ENCODE results near the gene OR1J1. TPM values are rescaled to one million over a fixed set of nuclear protein-coding genes. Genes with fewer than 3 reads are reported as not detected.

Gene OR1J1, protein sequence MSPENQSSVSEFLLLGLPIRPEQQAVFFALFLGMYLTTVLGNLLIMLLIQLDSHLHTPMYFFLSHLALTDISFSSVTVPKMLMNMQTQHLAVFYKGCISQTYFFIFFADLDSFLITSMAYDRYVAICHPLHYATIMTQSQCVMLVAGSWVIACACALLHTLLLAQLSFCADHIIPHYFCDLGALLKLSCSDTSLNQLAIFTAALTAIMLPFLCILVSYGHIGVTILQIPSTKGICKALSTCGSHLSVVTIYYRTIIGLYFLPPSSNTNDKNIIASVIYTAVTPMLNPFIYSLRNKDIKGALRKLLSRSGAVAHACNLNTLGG
- total RNA-seq (not detected in 2 replicates), polyA plus RNA-seq (not detected in 2 replicates), polyA minus RNA-seq (ENCODE audit: low replicate concordance) (not detected in 2 replicates)
- polyA plus RNA-seq (2012), result not detected in 2 replicates

- no peaks in the 10 kb centered on the region for H3K27me3 ChIP-seq (ENCODE audit: control insufficient read depth, insufficient read depth, low read length)
- H3K4me2 ChIP-seq (ENCODE audit: extremely low read depth, insufficient read depth, low read length), result no peak within 1 kb of the TSS
- H3K4me3 ChIP-seq (replicated peaks in 1 of 4; ENCODE audit: control extremely low read depth in 1 of 4, insufficient read depth in 1 of 4, low read depth in 3 of 4, low read length in 4 of 4), result no peak within 1 kb of the TSS
- no peaks in the 10 kb centered on the region for H4K20me1 ChIP-seq (ENCODE audit: control insufficient read depth, extremely low read depth, insufficient read depth, low read length)
- no peaks in the 10 kb centered on the region for H3K4me1 ChIP-seq (ENCODE audit: control insufficient read depth, extremely low read depth, insufficient read depth, low read length)
- no peak for DNase-seq (ENCODE audit: low read depth in 2 of 2)
- H3K79me2 ChIP-seq (ENCODE audit: control insufficient read depth, insufficient read depth, low read length), result no peaks in the 10 kb centered on the region
- no peak within 1 kb of the TSS for H3K27ac ChIP-seq (ENCODE audit: insufficient read depth, low read length)
- TF ChIP-seq, protein P1, sequence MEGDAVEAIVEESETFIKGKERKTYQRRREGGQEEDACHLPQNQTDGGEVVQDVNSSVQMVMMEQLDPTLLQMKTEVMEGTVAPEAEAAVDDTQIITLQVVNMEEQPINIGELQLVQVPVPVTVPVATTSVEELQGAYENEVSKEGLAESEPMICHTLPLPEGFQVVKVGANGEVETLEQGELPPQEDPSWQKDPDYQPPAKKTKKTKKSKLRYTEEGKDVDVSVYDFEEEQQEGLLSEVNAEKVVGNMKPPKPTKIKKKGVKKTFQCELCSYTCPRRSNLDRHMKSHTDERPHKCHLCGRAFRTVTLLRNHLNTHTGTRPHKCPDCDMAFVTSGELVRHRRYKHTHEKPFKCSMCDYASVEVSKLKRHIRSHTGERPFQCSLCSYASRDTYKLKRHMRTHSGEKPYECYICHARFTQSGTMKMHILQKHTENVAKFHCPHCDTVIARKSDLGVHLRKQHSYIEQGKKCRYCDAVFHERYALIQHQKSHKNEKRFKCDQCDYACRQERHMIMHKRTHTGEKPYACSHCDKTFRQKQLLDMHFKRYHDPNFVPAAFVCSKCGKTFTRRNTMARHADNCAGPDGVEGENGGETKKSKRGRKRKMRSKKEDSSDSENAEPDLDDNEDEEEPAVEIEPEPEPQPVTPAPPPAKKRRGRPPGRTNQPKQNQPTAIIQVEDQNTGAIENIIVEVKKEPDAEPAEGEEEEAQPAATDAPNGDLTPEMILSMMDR (conservative IDR thresholded peaks at IDR 0.05 in 1 of 2, IDR thresholded peaks at IDR 0.05 in 1 of 2; ENCODE audit: low read depth in 1 of 2, low read length in 2 of 2), result no peak
- TF ChIP-seq EZH2 (IDR thresholded peaks at IDR 0.05; ENCODE audit: low read length, missing control alignments), result no peak
- H3K9ac ChIP-seq (ENCODE audit: insufficient read depth, low read length), result no peak within 1 kb of the TSS
- no peak within 1 kb of the TSS for H2AFZ ChIP-seq (ENCODE audit: low read length)
- H3K36me3 ChIP-seq (ENCODE audit: control insufficient read depth, insufficient read depth, low read length), result no peaks in the 10 kb centered on the region
- H3K9me3 ChIP-seq (ENCODE audit: control insufficient read depth, insufficient read depth, low read depth, low read length), result no peaks in the 10 kb centered on the region
These were observed at the start of gene OR1J1 for GRCh38 chr9:122477826-122478225. TSS of gene OR1J1 (minus strand) at chr9:122477926. CDS start at chr9:122477926, 0 bp downstream.

DNA sequence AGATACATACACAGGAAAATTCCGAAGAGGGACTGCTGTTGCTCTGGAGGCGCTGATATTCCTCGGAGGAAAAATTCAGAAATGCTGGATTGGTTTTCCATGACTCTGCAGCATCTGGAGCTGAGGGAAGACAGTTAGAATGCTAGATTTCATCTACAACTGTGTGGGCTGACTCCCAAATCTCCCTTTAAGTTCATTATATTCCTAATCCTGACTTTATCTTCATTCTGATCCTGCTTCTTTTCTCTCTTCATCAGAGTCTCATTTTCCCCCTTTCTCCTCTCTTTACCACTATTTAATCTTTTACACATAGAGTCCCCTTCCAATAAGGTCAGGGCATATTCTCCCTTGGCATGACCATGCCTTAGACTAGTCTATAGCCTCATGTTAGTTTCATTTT lies 49.5 kb upstream of the OR1J1 start, which contains the start of gene OR1N1:
OR1N1 (minus strand) TSS at position 101 of the 400 bp plus-strand sequence; CDS start at position 101, 0 bp downstream.
- no peaks in the 10 kb centered on the region for H3K36me3 ChIP-seq (ENCODE audit: control insufficient read depth, insufficient read depth, low read length)
- no peak within 1 kb of the TSS for H3K27ac ChIP-seq (ENCODE audit: insufficient read depth, low read length)
- no peak for TF ChIP-seq EZH2 (IDR thresholded peaks at IDR 0.05; ENCODE audit: low read length, missing control alignments)
- TF ChIP-seq, protein P1 (conservative IDR thresholded peaks at IDR 0.05 in 1 of 2, IDR thresholded peaks at IDR 0.05 in 1 of 2; ENCODE audit: low read depth in 1 of 2, low read length in 2 of 2), result no peak
- no peaks in the 10 kb centered on the region for H3K9me3 ChIP-seq (ENCODE audit: control insufficient read depth, insufficient read depth, low read depth, low read length)
- no peak within 1 kb of the TSS for H3K4me2 ChIP-seq (ENCODE audit: extremely low read depth, insufficient read depth, low read length)
- H2AFZ ChIP-seq (ENCODE audit: low read length), result no peak within 1 kb of the TSS
- H3K4me1 ChIP-seq (ENCODE audit: control insufficient read depth, extremely low read depth, insufficient read depth, low read length), result no peaks in the 10 kb centered on the region
- H3K9ac ChIP-seq (ENCODE audit: insufficient read depth, low read length), result no peak within 1 kb of the TSS
- DNase-seq (ENCODE audit: low read depth in 2 of 2), result no peak
- no peaks in the 10 kb centered on the region for H4K20me1 ChIP-seq (ENCODE audit: control insufficient read depth, extremely low read depth, insufficient read depth, low read length)
- H3K4me3 ChIP-seq (replicated peaks in 1 of 4; ENCODE audit: control extremely low read depth in 1 of 4, insufficient read depth in 1 of 4, low read depth in 3 of 4, low read length in 4 of 4), result no peak within 1 kb of the TSS
- no peaks in the 10 kb centered on the region for H3K27me3 ChIP-seq (ENCODE audit: control insufficient read depth, insufficient read depth, low read length)
- no peaks in the 10 kb centered on the region for H3K79me2 ChIP-seq (ENCODE audit: control insufficient read depth, insufficient read depth, low read length)

- Histone ChIP-seq H3K4me3 (replicated peaks in 1 of 4; ENCODE audit: control extremely low read depth in 1 of 4, insufficient read depth in 1 of 4, low read depth in 3 of 4, low read length in 4 of 4) (no peak overlapping the region), H3K4me2 (ENCODE audit: extremely low read depth, insufficient read depth, low read length) (no peak overlapping the region), H3K4me1 (ENCODE audit: control insufficient read depth, extremely low read depth, insufficient read depth, low read length) (no peaks in the 10 kb centered on the region), H2AFZ (ENCODE audit: low read length) (no peak overlapping the region), H3K9ac (ENCODE audit: insufficient read depth, low read length) (no peak overlapping the region), H3K27me3 (ENCODE audit: control insufficient read depth, insufficient read depth, low read length) (no peaks in the 10 kb centered on the region), H4K20me1 (ENCODE audit: control insufficient read depth, extremely low read depth, insufficient read depth, low read length) (no peaks in the 10 kb centered on the region), H3K79me2 (ENCODE audit: control insufficient read depth, insufficient read depth, low read length) (no peaks in the 10 kb centered on the region), H3K9me3 (ENCODE audit: control insufficient read depth, insufficient read depth, low read depth, low read length) (no peaks in the 10 kb centered on the region), H3K27ac (ENCODE audit: insufficient read depth, low read length) (no peak overlapping the region), H3K36me3 (ENCODE audit: control insufficient read depth, insufficient read depth, low read length) (no peaks in the 10 kb centered on the region)
- TF ChIP-seq, protein P1 (conservative IDR thresholded peaks at IDR 0.05 in 1 of 2, IDR thresholded peaks at IDR 0.05 in 1 of 2; ENCODE audit: low read depth in 1 of 2, low read length in 2 of 2), result no peak
- TF ChIP-seq EZH2 (IDR thresholded peaks at IDR 0.05; ENCODE audit: low read length, missing control alignments), result no peak
- DNase-seq (ENCODE audit: low read depth in 2 of 2), result no peak
These were observed 48.9 kb upstream of the OR1J1 start for GRCh38 chr9:122526602-122527001.

All from fibroblast of lung (primary cell).